Esophagus muscularis mucosa (tissue), 3 donors: ENCODE data around the gene BTLA.

Experiments used
- POLR2A ChIP-seq: fragments of 450-650 bp; IDR thresholded peaks from one replicate; pipeline ENCODE4 v1.6.1; 2017; ENCODE audit warnings: antibody characterized with exemption, moderate library complexity, mild to moderate bottlenecking, low read depth
- TF ChIP-seq, protein P1 (sequence below), 3 experiments: fragments of 200-600 bp in 2 of 3; fragments of 450-650 bp in 1 of 3; sonication (generic) in 2 of 3; IDR thresholded peaks; one replicate each; pipeline ENCODE4 v1.5.1; 2017 to 2019; ENCODE audit warnings: antibody characterized with exemption in 3 of 3, mild to moderate bottlenecking in 2 of 3, moderate library complexity in 1 of 3

DNA sequence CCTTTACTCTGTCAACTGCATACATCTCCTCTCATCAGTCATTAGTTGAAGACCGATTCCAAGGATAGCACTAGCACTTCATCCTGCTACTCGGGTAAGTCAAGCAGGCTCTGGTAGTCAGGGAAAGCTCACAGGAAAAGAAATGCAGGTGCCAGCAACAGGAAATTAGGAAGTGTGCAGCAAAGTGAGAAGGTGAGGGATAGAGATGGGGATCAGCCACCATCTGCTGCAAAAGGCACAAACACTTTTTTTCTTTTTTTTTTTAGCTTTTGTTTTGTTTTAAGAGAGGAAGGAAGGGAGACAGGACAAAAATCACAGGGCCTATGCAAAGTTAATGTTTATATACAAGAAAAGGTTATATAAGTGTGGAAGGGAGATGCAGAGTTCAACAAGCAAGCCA lies 9.0 kb upstream of the BTLA start:
- TF ChIP-seq, protein P1, sequence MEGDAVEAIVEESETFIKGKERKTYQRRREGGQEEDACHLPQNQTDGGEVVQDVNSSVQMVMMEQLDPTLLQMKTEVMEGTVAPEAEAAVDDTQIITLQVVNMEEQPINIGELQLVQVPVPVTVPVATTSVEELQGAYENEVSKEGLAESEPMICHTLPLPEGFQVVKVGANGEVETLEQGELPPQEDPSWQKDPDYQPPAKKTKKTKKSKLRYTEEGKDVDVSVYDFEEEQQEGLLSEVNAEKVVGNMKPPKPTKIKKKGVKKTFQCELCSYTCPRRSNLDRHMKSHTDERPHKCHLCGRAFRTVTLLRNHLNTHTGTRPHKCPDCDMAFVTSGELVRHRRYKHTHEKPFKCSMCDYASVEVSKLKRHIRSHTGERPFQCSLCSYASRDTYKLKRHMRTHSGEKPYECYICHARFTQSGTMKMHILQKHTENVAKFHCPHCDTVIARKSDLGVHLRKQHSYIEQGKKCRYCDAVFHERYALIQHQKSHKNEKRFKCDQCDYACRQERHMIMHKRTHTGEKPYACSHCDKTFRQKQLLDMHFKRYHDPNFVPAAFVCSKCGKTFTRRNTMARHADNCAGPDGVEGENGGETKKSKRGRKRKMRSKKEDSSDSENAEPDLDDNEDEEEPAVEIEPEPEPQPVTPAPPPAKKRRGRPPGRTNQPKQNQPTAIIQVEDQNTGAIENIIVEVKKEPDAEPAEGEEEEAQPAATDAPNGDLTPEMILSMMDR (IDR thresholded peaks at IDR 0.05), result no peak
- no peak for TF ChIP-seq POLR2A
